Astrocyte (in vitro differentiated cells and primary cell): ENCODE results near the gene BBS9. TPM values are rescaled to one million over a fixed set of nuclear protein-coding genes. Genes with fewer than 3 reads are reported as not detected.

Experiments
- DNase-seq: peaks from one replicate; pipeline ENCODE4 v3.0.0-alpha.2; 2010; ENCODE audit warnings: low read depth
- FAIRE-seq: peaks from 2 replicates; lab custom pipeline; 2011; peaks lifted over from hg19 to GRCh38; lab: Jason Lieb, UNC
- H2AFZ ChIP-seq: 2 replicates; pipeline ENCODE4 v1.6.0; 2012; ENCODE audit warnings: low read depth, low read length, inconsistent platforms
- H3K27ac ChIP-seq: 2 replicates; pipeline ENCODE4 v1.5.1; 2011; ENCODE audit warnings: low read depth, low read length, inconsistent platforms
- H3K27me3 ChIP-seq: 2 replicates; pipeline ENCODE4 v1.6.0; 2011; ENCODE audit warnings: low read length, inconsistent platforms; ENCODE audit not compliant: insufficient read depth
- H3K36me3 ChIP-seq: 2 replicates; pipeline ENCODE4 v1.5.1; 2011; ENCODE audit warnings: low read length, inconsistent platforms; ENCODE audit not compliant: insufficient read depth
- H3K4me1 ChIP-seq: 2 replicates; pipeline ENCODE4 v1.5.1; 2011; ENCODE audit warnings: low read length, inconsistent platforms; ENCODE audit not compliant: insufficient read depth
- H3K4me2 ChIP-seq: 2 replicates; pipeline ENCODE4 v1.6.0; 2012; ENCODE audit warnings: low read length, inconsistent platforms
- H3K4me3 ChIP-seq: 2 replicates; pipeline ENCODE4 v1.5.1; 2011; ENCODE audit warnings: low read depth, mild to moderate bottlenecking, low read length, inconsistent platforms; ENCODE audit not compliant: insufficient read depth
- H3K79me2 ChIP-seq: 2 replicates; pipeline ENCODE4 v1.6.0; 2012; ENCODE audit warnings: mild to moderate bottlenecking, low read length, inconsistent platforms; ENCODE audit not compliant: insufficient read depth
- H3K9ac ChIP-seq: 2 replicates; pipeline ENCODE4 v1.6.0; 2012; ENCODE audit warnings: mild to moderate bottlenecking, low read length, inconsistent platforms
- H3K9me3 ChIP-seq: 2 replicates; pipeline ENCODE4 v1.5.1; 2012; ENCODE audit warnings: low read depth, mild to moderate bottlenecking, low read length, inconsistent platforms; ENCODE audit not compliant: insufficient read depth
- H4K20me1 ChIP-seq: 2 replicates; pipeline ENCODE4 v1.6.0; 2012; ENCODE audit warnings: low read length, inconsistent platforms; ENCODE audit not compliant: insufficient read depth
- H3K27ac Mint-ChIP-seq: one replicate; pipeline ENCODE4 v1.8.0; 2021; ENCODE audit warnings: mild to moderate bottlenecking, mixed read lengths; ENCODE audit not compliant: unreplicated experiment
- H3K27me3 Mint-ChIP-seq: one replicate; pipeline ENCODE4 v1.8.0; 2021; ENCODE audit warnings: low read depth, mixed read lengths; ENCODE audit not compliant: unreplicated experiment
- H3K36me3 Mint-ChIP-seq: one replicate; pipeline ENCODE4 v1.8.0; 2021; ENCODE audit warnings: low read depth, mixed read lengths; ENCODE audit not compliant: unreplicated experiment
- H3K4me1 Mint-ChIP-seq: one replicate; pipeline ENCODE4 v1.8.0; 2021; ENCODE audit warnings: low read depth, mixed read lengths; ENCODE audit not compliant: unreplicated experiment
- H3K4me3 Mint-ChIP-seq: one replicate; pipeline ENCODE4 v1.8.0; 2021; ENCODE audit warnings: mild to moderate bottlenecking, moderate library complexity, mixed read lengths; ENCODE audit not compliant: unreplicated experiment
- H3K9me3 Mint-ChIP-seq: one replicate; pipeline ENCODE4 v1.8.0; 2021; ENCODE audit warnings: mild to moderate bottlenecking, mixed read lengths; ENCODE audit not compliant: unreplicated experiment
- EZH2 ChIP-seq: IDR thresholded peaks from 2 replicates; pipeline ENCODE4 v1.6.1; 2012; ENCODE audit warnings: mild to moderate bottlenecking, low read length, inconsistent platforms; ENCODE audit not compliant: insufficient read depth
- total RNA-seq: library from RNA; stranded (reverse); gene quantifications from 2 replicates; pipeline ENCODE4 v1.2.1, GENCODE V29; 2021
- TF ChIP-seq, protein P1 (sequence below): IDR thresholded peaks from 2 replicates; pipeline ENCODE4 v1.5.1; 2011; ENCODE audit warnings: low read depth, mild to moderate bottlenecking, inconsistent platforms, low read length, moderate library complexity; ENCODE audit not compliant: insufficient read depth

BBS9 gene
- total RNA-seq, 1 donor from 2014 or later = 25.1 TPM

DNA sequence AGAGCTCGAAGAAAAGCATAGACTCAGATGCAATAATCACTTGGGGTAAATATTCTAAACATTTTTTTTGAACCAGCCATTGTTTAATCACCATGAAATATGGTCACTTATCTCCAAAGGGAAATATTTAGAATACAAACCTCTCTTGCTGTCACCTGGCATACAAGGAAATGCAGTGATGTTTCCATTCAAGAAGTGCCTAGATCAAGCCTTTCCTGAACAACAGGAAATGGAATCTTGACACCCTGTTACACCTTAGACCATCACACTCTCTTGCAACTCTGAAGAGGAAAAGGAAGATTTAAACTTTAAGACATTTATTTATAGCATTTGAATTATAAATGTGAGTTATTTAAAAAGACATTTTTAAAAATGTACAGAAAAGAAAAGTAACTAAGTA lies 512.9 kb downstream of the BBS9 start:
- no peaks in the 10 kb centered on the region for H3K27me3 ChIP-seq
- Mint-ChIP-seq H3K4me1 (no peaks in the 10 kb centered on the region), H3K27me3 (no peaks in the 10 kb centered on the region), H3K36me3 (no peaks in the 10 kb centered on the region), H3K4me3 (no peak overlapping the region), H3K9me3 (peaks cover 1% of the 10 kb centered on the region), H3K27ac (no peak overlapping the region)
- no peak overlapping the region for H3K4me2 ChIP-seq
- DNase-seq (no peak), FAIRE-seq (no peak)
- H3K36me3 ChIP-seq = no peaks in the 10 kb centered on the region
- H3K4me3 ChIP-seq = no peak overlapping the region
- no peaks in the 10 kb centered on the region for H3K4me1 ChIP-seq
- no peak for TF ChIP-seq EZH2
- TF ChIP-seq, protein P1, sequence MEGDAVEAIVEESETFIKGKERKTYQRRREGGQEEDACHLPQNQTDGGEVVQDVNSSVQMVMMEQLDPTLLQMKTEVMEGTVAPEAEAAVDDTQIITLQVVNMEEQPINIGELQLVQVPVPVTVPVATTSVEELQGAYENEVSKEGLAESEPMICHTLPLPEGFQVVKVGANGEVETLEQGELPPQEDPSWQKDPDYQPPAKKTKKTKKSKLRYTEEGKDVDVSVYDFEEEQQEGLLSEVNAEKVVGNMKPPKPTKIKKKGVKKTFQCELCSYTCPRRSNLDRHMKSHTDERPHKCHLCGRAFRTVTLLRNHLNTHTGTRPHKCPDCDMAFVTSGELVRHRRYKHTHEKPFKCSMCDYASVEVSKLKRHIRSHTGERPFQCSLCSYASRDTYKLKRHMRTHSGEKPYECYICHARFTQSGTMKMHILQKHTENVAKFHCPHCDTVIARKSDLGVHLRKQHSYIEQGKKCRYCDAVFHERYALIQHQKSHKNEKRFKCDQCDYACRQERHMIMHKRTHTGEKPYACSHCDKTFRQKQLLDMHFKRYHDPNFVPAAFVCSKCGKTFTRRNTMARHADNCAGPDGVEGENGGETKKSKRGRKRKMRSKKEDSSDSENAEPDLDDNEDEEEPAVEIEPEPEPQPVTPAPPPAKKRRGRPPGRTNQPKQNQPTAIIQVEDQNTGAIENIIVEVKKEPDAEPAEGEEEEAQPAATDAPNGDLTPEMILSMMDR = no peak
- no peaks in the 10 kb centered on the region for H3K9me3 ChIP-seq
- H3K79me2 ChIP-seq = no peaks in the 10 kb centered on the region
- H2AFZ ChIP-seq = no peak overlapping the region
- no peak overlapping the region for H3K27ac ChIP-seq
- H3K9ac ChIP-seq = no peak overlapping the region
- H4K20me1 ChIP-seq = no peaks in the 10 kb centered on the region

DNA sequence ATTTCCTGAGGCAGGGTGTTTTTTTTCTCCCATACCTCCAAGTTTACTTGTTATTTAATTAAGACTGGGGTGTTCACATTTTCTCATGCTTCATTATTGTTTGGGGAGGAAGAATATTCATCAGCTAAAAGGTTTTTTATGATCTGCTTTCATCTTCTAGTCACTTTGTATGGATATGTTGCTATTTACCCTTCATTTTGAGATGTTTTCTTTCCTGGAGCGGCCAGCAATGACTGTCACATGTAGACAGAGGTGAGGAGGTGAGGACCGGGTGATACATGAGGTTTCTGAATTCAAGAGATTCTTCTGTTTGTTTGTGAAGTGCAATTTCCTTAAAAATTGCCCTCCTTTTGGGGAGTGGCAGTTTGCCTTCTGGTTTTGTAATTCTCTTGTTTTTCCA lies 514.2 kb downstream of the BBS9 start:
- H3K27me3 Mint-ChIP-seq = no peaks in the 10 kb centered on the region
- no peaks in the 10 kb centered on the region for H3K9me3 ChIP-seq
- no peaks in the 10 kb centered on the region for H3K79me2 ChIP-seq
- peaks cover 1% of the 10 kb centered on the region for H3K9me3 Mint-ChIP-seq
- no peak overlapping the region for H3K4me2 ChIP-seq
- H2AFZ ChIP-seq = no peak overlapping the region
- no peaks in the 10 kb centered on the region for H3K27me3 ChIP-seq
- H4K20me1 ChIP-seq = no peaks in the 10 kb centered on the region
- no peaks in the 10 kb centered on the region for H3K36me3 Mint-ChIP-seq
- TF ChIP-seq, protein P1 = no peak
- no peak overlapping the region for H3K4me3 Mint-ChIP-seq
- no peaks in the 10 kb centered on the region for H3K4me1 Mint-ChIP-seq
- FAIRE-seq = no peak
- H3K36me3 ChIP-seq = no peaks in the 10 kb centered on the region
- H3K27ac ChIP-seq = no peak overlapping the region
- H3K9ac ChIP-seq = no peak overlapping the region
- DNase-seq = no peak
- H3K4me3 ChIP-seq = no peak overlapping the region
- H3K27ac Mint-ChIP-seq = no peak overlapping the region
- H3K4me1 ChIP-seq = no peaks in the 10 kb centered on the region

DNA sequence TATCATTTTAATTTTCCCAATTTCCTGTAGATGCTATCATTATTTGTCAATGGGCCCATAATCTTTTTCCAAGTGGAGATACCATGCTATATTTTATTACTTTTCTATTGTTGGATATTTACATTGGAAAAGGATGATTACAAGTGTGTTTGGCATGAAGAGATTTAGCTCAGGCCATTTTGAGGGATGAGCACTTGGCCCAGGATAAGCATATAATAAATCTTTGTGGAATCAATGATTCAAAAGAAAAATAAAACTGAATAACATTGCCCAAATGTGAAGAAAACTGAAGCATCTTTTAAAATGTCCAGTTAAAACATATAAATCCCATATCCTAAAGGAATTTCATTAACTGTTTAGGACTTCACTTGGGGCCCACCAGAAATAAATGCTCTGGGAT lies 515.1 kb downstream of the BBS9 start:
- Histone ChIP-seq H3K27me3 (no peaks in the 10 kb centered on the region), H2AFZ (no peak overlapping the region), H3K9ac (no peak overlapping the region), H4K20me1 (no peaks in the 10 kb centered on the region), H3K4me3 (no peak overlapping the region), H3K79me2 (no peaks in the 10 kb centered on the region), H3K36me3 (no peaks in the 10 kb centered on the region), H3K9me3 (no peaks in the 10 kb centered on the region), H3K4me1 (no peaks in the 10 kb centered on the region), H3K4me2 (no peak overlapping the region), H3K27ac (no peak overlapping the region)
- FAIRE-seq (no peak), DNase-seq (no peak)
- no peaks in the 10 kb centered on the region for H3K4me1 Mint-ChIP-seq
- no peaks in the 10 kb centered on the region for H3K27me3 Mint-ChIP-seq
- peaks cover 2% of the 10 kb centered on the region for H3K36me3 Mint-ChIP-seq
- TF ChIP-seq, protein P1 = no peak
- no peak for TF ChIP-seq EZH2
- peaks cover 1% of the 10 kb centered on the region for H3K9me3 Mint-ChIP-seq
- H3K4me3 Mint-ChIP-seq = no peak overlapping the region
- H3K27ac Mint-ChIP-seq = no peak overlapping the region
